KOPT-K1 (cell line): Measurements from ENCODE around the gene KLHL29.

Experiments used
- H3K27ac ChIP-seq: fragments of 200-600 bp; sonication (generic); 2 replicates; pipeline ENCODE4 v1.5.1; 2016; ENCODE audit warnings: antibody characterized with exemption, mild to moderate bottlenecking, low read depth, low read length; ENCODE audit not compliant: poor library complexity, severe bottlenecking
- H3K36me3 ChIP-seq: fragments of 200-600 bp; sonication (generic); 2 replicates; pipeline ENCODE4 v1.5.1; 2017; ENCODE audit warnings: antibody characterized with exemption, mild to moderate bottlenecking, low read length, moderate library complexity; ENCODE audit not compliant: insufficient read depth
- H3K9me3 ChIP-seq: fragments of 200-600 bp; sonication (generic); 2 replicates; pipeline ENCODE4 v1.5.1; 2017; ENCODE audit warnings: antibody characterized with exemption, low read length, mild to moderate bottlenecking; ENCODE audit not compliant: insufficient read depth, poor library complexity, severe bottlenecking

The KLHL29 gene

GRCh38 chr2:23453836-23454460 is 69.0 kb downstream of the KLHL29 start:
- H3K27ac ChIP-seq, result no peak overlapping the region

GRCh38 chr2:23454501-23455120 is 69.6 kb downstream of the KLHL29 start:
- Histone ChIP-seq H3K36me3 (no peaks in the 10 kb centered on the region), H3K27ac (no peak overlapping the region), H3K9me3 (no peaks in the 10 kb centered on the region)

More at GRCh38 chr2:23453836-23454460, 69.0 kb downstream of the KLHL29 start:
- Histone ChIP-seq H3K9me3 (no peaks in the 10 kb centered on the region), H3K36me3 (no peaks in the 10 kb centered on the region)

- Histone ChIP-seq H3K36me3 (no peaks in the 10 kb centered on the region), H3K9me3 (no peaks in the 10 kb centered on the region), H3K27ac (no peak overlapping the region)
Measured at GRCh38 chr2:23456396-23456795, 71.4 kb downstream of the KLHL29 start.

GRCh38 chr2:23456881-23457760 is 72.1 kb downstream of the KLHL29 start:
- Histone ChIP-seq H3K36me3 (no peaks in the 10 kb centered on the region), H3K27ac (no peak overlapping the region), H3K9me3 (no peaks in the 10 kb centered on the region)

- Histone ChIP-seq H3K9me3 (no peaks in the 10 kb centered on the region), H3K27ac (no peak overlapping the region), H3K36me3 (no peaks in the 10 kb centered on the region)
Measured at GRCh38 chr2:23457990-23458682, 73.2 kb downstream of the KLHL29 start.

- no peaks in the 10 kb centered on the region for H3K9me3 ChIP-seq
- H3K27ac ChIP-seq, result no peak overlapping the region
- H3K36me3 ChIP-seq, result no peaks in the 10 kb centered on the region
Measured at GRCh38 chr2:23459032-23459431, 74.1 kb downstream of the KLHL29 start.

GRCh38 chr2:23460228-23460627 is 75.2 kb downstream of the KLHL29 start:
- H3K27ac ChIP-seq, result no peak overlapping the region
- H3K36me3 ChIP-seq, result no peaks in the 10 kb centered on the region
- H3K9me3 ChIP-seq, result no peaks in the 10 kb centered on the region

- no peak overlapping the region for H3K27ac ChIP-seq
- no peaks in the 10 kb centered on the region for H3K9me3 ChIP-seq
- H3K36me3 ChIP-seq, result no peaks in the 10 kb centered on the region
Measured at GRCh38 chr2:23460993-23461392, 76.0 kb downstream of the KLHL29 start.

- no peak overlapping the region for H3K27ac ChIP-seq
- H3K36me3 ChIP-seq, result no peaks in the 10 kb centered on the region
- H3K9me3 ChIP-seq, result no peaks in the 10 kb centered on the region
Measured at GRCh38 chr2:23464156-23464555, 79.2 kb downstream of the KLHL29 start.

- H3K9me3 ChIP-seq, result no peaks in the 10 kb centered on the region
- no peaks in the 10 kb centered on the region for H3K36me3 ChIP-seq
- no peak overlapping the region for H3K27ac ChIP-seq
Measured at GRCh38 chr2:23464905-23465537, 80.0 kb downstream of the KLHL29 start.

- Histone ChIP-seq H3K9me3 (no peaks in the 10 kb centered on the region), H3K36me3 (no peaks in the 10 kb centered on the region), H3K27ac (no peak overlapping the region)
Measured at GRCh38 chr2:23465936-23466335, 81.0 kb downstream of the KLHL29 start.

GRCh38 chr2:23467618-23468017 is 82.6 kb downstream of the KLHL29 start:
- Histone ChIP-seq H3K36me3 (no peaks in the 10 kb centered on the region), H3K27ac (no peak overlapping the region), H3K9me3 (no peaks in the 10 kb centered on the region)

- Histone ChIP-seq H3K36me3 (no peaks in the 10 kb centered on the region), H3K27ac (no peak overlapping the region), H3K9me3 (no peaks in the 10 kb centered on the region)
Measured at GRCh38 chr2:23468474-23469141, 83.6 kb downstream of the KLHL29 start.

- H3K9me3 ChIP-seq, result no peaks in the 10 kb centered on the region
- no peak overlapping the region for H3K27ac ChIP-seq
- H3K36me3 ChIP-seq, result no peaks in the 10 kb centered on the region
Measured at GRCh38 chr2:23469142-23469540, 84.2 kb downstream of the KLHL29 start.
